Measurements from ENCODE around the gene ITSN1. TPM values are rescaled to one million over a fixed set of nuclear protein-coding genes. Genes with fewer than 3 reads are reported as not detected.
"Not testable (repeated sequence)": the region's sequence is repeated elsewhere in the genome, so short reads cannot be mapped to it uniquely, and the experiment has no call there.

Gene ITSN1
- polyA plus RNA-seq, 3 donors, result 37.6 to 39.5 (median 39.4) TPM

GRCh38 chr21:33914188-33914587, 271.9 kb downstream of the ITSN1 start:
- no peak for DNase-seq (ENCODE audit: low read depth in 3 of 3, low spot score in 2 of 3)

GRCh38 chr21:33915368-33916199, 273.3 kb downstream of the ITSN1 start, which contains the start of gene ATP5PO:
Gene ATP5PO, minus strand, starts transcription at chr21:33915804. Its CDS starts 41 bp downstream, at chr21:33915763.
- peak; percentile 91 to 96 (median 95) for DNase-seq (ENCODE audit: low read depth in 3 of 3, low spot score in 2 of 3)

GRCh38 chr21:33916200-33916567, 273.9 kb downstream of the ITSN1 start:
- no peak for DNase-seq (ENCODE audit: low read depth in 3 of 3, low spot score in 2 of 3)

GRCh38 chr21:33917421-33917820, 275.1 kb downstream of the ITSN1 start:
- no peak for DNase-seq (ENCODE audit: low read depth in 3 of 3, low spot score in 2 of 3)

- DNase-seq (ENCODE audit: low read depth in 3 of 3, low spot score in 2 of 3), result peak in 2 of 3 donors; percentile 77 to 80
Observed at GRCh38 chr21:33924079-33924765, 281.9 kb downstream of the ITSN1 start.

GRCh38 chr21:33924766-33925100, 282.4 kb downstream of the ITSN1 start:
- DNase-seq (ENCODE audit: low read depth in 3 of 3, low spot score in 2 of 3), result no peak

GRCh38 chr21:33926248-33926647, 283.9 kb downstream of the ITSN1 start:
- DNase-seq (ENCODE audit: low read depth in 3 of 3, low spot score in 2 of 3), result not testable (repeated sequence)

- not testable (repeated sequence) for DNase-seq (ENCODE audit: low read depth in 3 of 3, low spot score in 2 of 3)
Observed at GRCh38 chr21:33931052-33931798, 288.9 kb downstream of the ITSN1 start.

- DNase-seq (ENCODE audit: low read depth in 3 of 3, low spot score in 2 of 3), result no peak
Observed at GRCh38 chr21:33931799-33932390, 289.6 kb downstream of the ITSN1 start.

GRCh38 chr21:33932731-33933130, 290.4 kb downstream of the ITSN1 start:
- DNase-seq (ENCODE audit: low read depth in 3 of 3, low spot score in 2 of 3), result no peak

- DNase-seq (ENCODE audit: low read depth in 3 of 3, low spot score in 2 of 3), result no peak
Observed at GRCh38 chr21:33936301-33937038, 294.2 kb downstream of the ITSN1 start.

- no peak for DNase-seq (ENCODE audit: low read depth in 3 of 3, low spot score in 2 of 3)
Observed at GRCh38 chr21:33937146-33937545, 294.8 kb downstream of the ITSN1 start.

GRCh38 chr21:33937931-33938339, 295.6 kb downstream of the ITSN1 start:
- no peak for DNase-seq (ENCODE audit: low read depth in 3 of 3, low spot score in 2 of 3)

GRCh38 chr21:33938381-33938780, 296.1 kb downstream of the ITSN1 start:
- DNase-seq (ENCODE audit: low read depth in 3 of 3, low spot score in 2 of 3), result no peak

- DNase-seq (ENCODE audit: low read depth in 3 of 3, low spot score in 2 of 3), result no peak
Observed at GRCh38 chr21:33939226-33939625, 296.9 kb downstream of the ITSN1 start.

GRCh38 chr21:33940164-33940880, 298.0 kb downstream of the ITSN1 start:
- no peak for DNase-seq (ENCODE audit: low read depth in 3 of 3, low spot score in 2 of 3)

- DNase-seq (ENCODE audit: low read depth in 3 of 3, low spot score in 2 of 3), result no peak
Observed at GRCh38 chr21:33940881-33941245, 298.6 kb downstream of the ITSN1 start.

GRCh38 chr21:33942426-33942825, 300.1 kb downstream of the ITSN1 start:
- no peak for DNase-seq (ENCODE audit: low read depth in 3 of 3, low spot score in 2 of 3)

- no peak for DNase-seq (ENCODE audit: low read depth in 3 of 3, low spot score in 2 of 3)
Observed at GRCh38 chr21:33943293-33943692, 301.0 kb downstream of the ITSN1 start.
